Thymus (tissue), 11 donors: ENCODE measurements around the gene TSPAN31. TPM values are rescaled to one million over a fixed set of nuclear protein-coding genes. Genes with fewer than 3 reads are reported as not detected.
"Not testable (repeated sequence)": the region's sequence is repeated elsewhere in the genome, so short reads cannot be mapped to it uniquely, and the experiment has no call there.

Experiments used
- DNase-seq, 9 donors: peaks; one replicate each; pipeline ENCODE4 v3.0.0-alpha.2; 2013; ENCODE audit warnings: low spot score in 9 of 9, low read depth in 6 of 9, missing footprints in 1 of 9
- H3K27ac ChIP-seq, 2 donors: one replicate each; pipeline ENCODE4 v1.5.1; 2013; ENCODE audit warnings: control low read depth in 1 of 2, low read depth in 1 of 2, low read length in 1 of 2, mild to moderate bottlenecking in 1 of 2, moderate library complexity in 1 of 2
- H3K27me3 ChIP-seq, 2 donors: one replicate each; pipeline ENCODE4 v1.5.1; 2013; ENCODE audit warnings: low read length in 1 of 2; ENCODE audit not compliant: control insufficient read depth in 2 of 2, insufficient read depth in 1 of 2
- H3K36me3 ChIP-seq, 2 donors: one replicate each; pipeline ENCODE4 v1.5.1; 2013; ENCODE audit warnings: low read length in 1 of 2, mild to moderate bottlenecking in 1 of 2, moderate library complexity in 1 of 2; ENCODE audit not compliant: control insufficient read depth in 2 of 2, insufficient read depth in 2 of 2
- H3K4me1 ChIP-seq, 2 donors: one replicate each; pipeline ENCODE4 v1.5.1; 2013; ENCODE audit warnings: low read length in 2 of 2; ENCODE audit not compliant: control insufficient read depth in 2 of 2, insufficient read depth in 2 of 2
- H3K4me3 ChIP-seq, 2 donors: one replicate each; pipeline ENCODE4 v1.5.1; 2013; ENCODE audit warnings: low read length in 2 of 2, control low read depth in 1 of 2, mild to moderate bottlenecking in 1 of 2
- H3K9me3 ChIP-seq, 2 donors: one replicate each; pipeline ENCODE4 v1.5.1; 2013; ENCODE audit warnings: low read length in 1 of 2, mild to moderate bottlenecking in 1 of 2; ENCODE audit not compliant: control insufficient read depth in 2 of 2, insufficient read depth in 1 of 2
- WGBS: extraction: QIAGEN DNeasy Blood & Tissue Kit; methylation state at CpG from one replicate; pipeline ENCODE4 v1.1.7; 2013; 5-methylcytosine and 5-hydroxymethylcytosine counted together
- polyA plus RNA-seq: library from polyadenylated mRNA; stranded (reverse); fragments of 200-250 nt; gene quantifications from one replicate; pipeline ENCODE4 v1.2.3, GENCODE V29; 2013
- total RNA-seq: library from RNA; stranded (reverse); fragments of 120-200 nt; gene quantifications from one replicate; pipeline ENCODE4 v1.2.4, GENCODE V29; 2013
- donor health status: healthy.

The TSPAN31 gene
- total and polyA plus RNA-seq, 2 donors = 25.3 to 31.4 TPM

DNA sequence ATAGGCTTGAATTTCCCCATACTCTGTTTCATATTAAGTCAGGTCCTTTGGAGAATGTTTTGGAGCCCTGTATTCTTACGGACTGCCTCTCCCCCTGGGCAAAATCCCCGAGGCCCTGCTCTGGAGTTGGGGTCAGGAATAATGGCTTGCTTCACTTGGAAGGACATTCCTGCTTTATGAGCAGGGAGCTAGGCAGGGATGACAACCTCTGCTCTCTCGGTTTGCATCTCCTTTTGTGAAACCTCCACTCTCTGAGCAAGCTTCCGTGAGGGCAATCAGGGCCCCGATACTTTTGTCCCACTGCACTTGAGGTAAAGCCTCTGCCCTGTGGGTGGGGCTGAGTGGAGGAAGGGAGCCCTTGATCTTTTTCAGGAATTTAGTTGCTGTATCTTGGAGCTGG, 31.6 kb upstream of the TSPAN31 start:
- WGBS = 98% methylated on average over 5 of the region's 5 CpGs
- no peaks in the 10 kb centered on the region for H3K27me3 ChIP-seq
- H3K4me1 ChIP-seq = no peaks in the 10 kb centered on the region
- no peaks in the 10 kb centered on the region for H3K9me3 ChIP-seq
- H3K36me3 ChIP-seq = peaks cover 37 to 38% of the 10 kb centered on the region in 2 donors
- no peak overlapping the region for H3K4me3 ChIP-seq
- H3K27ac ChIP-seq = no peak overlapping the region
- DNase-seq = no peak

DNA sequence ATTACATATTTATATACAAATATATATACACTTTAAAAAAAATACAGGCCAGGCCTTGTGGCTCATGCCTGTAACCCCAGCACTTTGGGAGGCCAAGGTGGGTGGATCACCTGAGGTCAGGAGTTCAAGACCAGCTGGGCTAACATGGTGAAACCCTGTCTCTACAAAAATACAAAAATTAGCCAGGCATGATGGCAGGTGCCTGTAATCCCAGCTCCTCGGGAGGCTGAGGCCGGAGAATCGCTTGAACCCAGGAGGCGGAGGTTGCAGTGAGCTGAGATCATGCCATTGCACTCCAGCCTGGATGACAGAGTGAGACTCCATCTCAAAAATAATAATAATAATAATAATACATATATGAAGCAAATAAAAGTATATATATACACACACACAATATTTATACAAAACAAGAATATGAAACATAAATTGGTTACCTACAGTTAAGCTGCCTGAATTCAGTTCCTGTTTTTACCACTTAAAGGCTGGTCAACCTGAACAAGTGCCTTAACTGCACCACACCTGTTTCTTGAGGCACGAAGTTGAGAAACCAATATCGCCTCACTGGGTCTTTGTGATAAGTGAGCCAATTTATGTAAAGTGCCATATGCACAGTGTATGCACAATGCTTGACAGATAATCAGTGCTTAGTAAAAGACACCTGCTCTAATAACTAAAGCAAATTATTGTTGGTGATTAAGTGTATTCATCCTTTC, 29.6 kb upstream of the TSPAN31 start:
- peaks cover 56 to 57% of the 10 kb centered on the region in 2 donors for H3K36me3 ChIP-seq
- H3K27me3 ChIP-seq, H3K27ac ChIP-seq, H3K9me3 ChIP-seq, H3K4me1 ChIP-seq, H3K4me3 ChIP-seq, DNase-seq: not testable (repeated sequence)
- WGBS = 97% methylated on average over 6 of the region's 6 CpGs

GRCh38 chr12:57715786-57716185, 29.1 kb upstream of the TSPAN31 start:
- no peaks in the 10 kb centered on the region for H3K4me1 ChIP-seq
- no peak overlapping the region for H3K27ac ChIP-seq
- 96% methylated on average over 12 of the region's 12 CpGs for WGBS
- H3K27me3 ChIP-seq = no peaks in the 10 kb centered on the region
- H3K9me3 ChIP-seq = no peaks in the 10 kb centered on the region
- H3K4me3 ChIP-seq = no peak overlapping the region
- peaks cover 61 to 62% of the 10 kb centered on the region in 2 donors for H3K36me3 ChIP-seq
- no peak for DNase-seq

GRCh38 chr12:57716305-57716704, 28.5 kb upstream of the TSPAN31 start:
- Histone ChIP-seq H3K4me1 (no peaks in the 10 kb centered on the region), H3K27ac (no peak overlapping the region), H3K27me3 (no peaks in the 10 kb centered on the region), H3K36me3 (peaks cover 63 to 66% of the 10 kb centered on the region in 2 donors), H3K9me3 (no peaks in the 10 kb centered on the region), H3K4me3 (no peak overlapping the region)
- DNase-seq = no peak
- WGBS = 96% methylated on average over 4 of the region's 4 CpGs

DNA sequence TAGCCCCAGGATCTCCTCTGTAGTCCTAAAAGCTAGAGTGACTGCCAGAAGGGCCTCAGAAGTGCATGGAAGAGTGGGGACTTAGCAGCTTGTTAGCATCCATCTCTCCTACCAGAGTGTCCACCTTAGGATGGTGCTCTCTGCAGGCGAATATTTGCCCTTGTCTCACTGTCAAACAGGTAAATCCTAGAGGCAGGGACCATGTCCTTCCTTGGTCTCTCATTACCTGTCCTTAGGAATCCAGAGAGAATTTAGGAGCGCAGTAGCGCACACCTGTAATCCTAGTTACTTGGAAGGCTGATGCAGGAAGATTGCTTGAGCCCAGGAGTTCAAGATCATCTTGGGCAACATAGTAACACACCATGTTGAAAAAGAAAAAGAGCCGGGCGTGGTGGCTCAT, 27.7 kb upstream of the TSPAN31 start:
- WGBS = 98% methylated on average over 5 of the region's 5 CpGs
- no peak overlapping the region for H3K4me3 ChIP-seq

DNA sequence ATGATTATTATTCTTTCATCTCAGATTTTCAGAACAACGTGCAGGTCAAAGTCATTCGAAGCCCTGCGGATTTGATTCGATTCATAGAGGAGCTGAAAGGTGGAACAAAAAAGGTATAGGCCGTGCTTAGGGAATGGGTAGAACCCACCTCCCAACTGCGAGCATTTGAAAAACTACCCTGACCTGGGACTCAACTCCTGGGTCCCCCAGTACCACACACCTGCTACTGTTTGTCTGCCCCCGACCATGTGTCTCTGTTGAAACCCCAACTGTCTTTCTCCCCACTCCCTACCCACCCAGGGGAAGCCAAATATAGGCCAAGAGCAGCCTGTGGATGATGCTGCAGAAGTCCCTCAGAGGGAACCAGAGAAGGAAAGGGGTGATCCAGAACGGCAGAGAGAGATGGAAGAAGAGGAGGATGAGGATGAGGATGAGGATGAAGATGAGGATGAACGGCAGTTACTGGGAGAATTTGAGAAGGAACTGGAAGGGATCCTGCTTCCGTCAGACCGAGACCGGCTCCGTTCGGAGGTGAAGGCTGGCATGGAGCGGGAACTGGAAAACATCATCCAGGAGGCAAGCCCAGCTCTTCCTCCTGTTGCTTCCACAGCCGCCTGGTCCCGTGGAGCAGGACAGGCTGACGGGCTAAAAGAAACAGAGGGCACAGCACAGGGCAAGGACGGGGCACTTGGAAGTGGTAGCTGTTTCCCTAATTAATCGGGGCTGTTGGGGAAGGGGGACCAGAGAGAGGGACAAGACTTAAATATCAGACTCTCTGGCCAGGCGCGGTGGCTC, 26.8 kb upstream of the TSPAN31 start:
- H3K4me3 ChIP-seq = no peak overlapping the region
- H3K9me3 ChIP-seq = no peaks in the 10 kb centered on the region
- H3K27ac ChIP-seq = no peak overlapping the region
- no peak for DNase-seq
- no peaks in the 10 kb centered on the region for H3K4me1 ChIP-seq
- WGBS = 98% methylated on average over 22 of the region's 22 CpGs
- H3K36me3 ChIP-seq = peaks cover 68 to 69% of the 10 kb centered on the region in 2 donors
- H3K27me3 ChIP-seq = no peaks in the 10 kb centered on the region

More for the DNA sequence above, 27.7 kb upstream of the TSPAN31 start:
- no peaks in the 10 kb centered on the region for H3K27me3 ChIP-seq
- no peaks in the 10 kb centered on the region for H3K9me3 ChIP-seq
- no peak for DNase-seq
- H3K36me3 ChIP-seq = peaks cover 68 to 73% of the 10 kb centered on the region in 2 donors
- no peak overlapping the region for H3K27ac ChIP-seq
- H3K4me1 ChIP-seq = no peaks in the 10 kb centered on the region

DNA sequence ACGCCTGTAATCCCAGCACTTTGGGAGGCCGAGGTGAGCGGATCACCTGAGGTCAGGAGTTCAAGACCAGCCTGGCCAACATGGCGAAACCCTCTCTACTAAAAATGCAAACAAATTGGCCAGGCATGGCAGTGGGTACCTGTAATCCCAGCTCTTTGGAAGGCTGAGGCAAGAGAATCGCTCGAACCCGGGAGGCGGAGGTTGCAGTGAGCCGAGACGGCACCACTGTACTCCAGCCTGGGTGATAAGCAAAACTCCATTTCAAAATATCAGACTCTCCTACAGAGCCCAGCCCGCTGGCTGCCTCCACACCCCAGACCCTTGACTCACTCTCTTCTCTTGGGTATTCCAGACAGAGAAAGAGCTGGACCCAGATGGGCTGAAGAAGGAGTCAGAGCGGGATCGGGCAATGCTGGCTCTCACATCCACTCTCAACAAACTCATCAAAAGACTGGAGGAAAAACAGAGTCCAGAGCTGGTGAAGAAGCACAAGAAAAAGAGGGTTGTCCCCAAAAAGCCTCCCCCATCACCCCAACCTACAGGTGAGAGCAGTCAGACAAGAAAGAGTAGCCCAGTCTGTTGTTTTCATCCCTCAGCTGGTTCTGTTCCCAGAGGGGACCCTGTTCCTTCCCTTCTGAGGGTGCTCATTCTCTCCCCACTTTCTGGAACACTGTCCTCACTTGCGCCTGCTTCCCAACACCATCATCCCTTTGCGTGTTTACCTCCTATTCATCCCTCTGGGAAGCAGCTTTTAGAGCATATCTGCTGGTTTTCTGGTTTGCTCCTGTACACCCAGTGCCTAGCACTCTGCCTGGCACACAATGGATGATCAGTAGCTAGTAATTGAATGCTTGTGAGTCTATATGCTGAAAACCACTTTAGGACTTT, 26.0 kb upstream of the TSPAN31 start:
- Histone ChIP-seq H3K27me3 (no peaks in the 10 kb centered on the region), H3K4me1 (no peaks in the 10 kb centered on the region), H3K4me3 (no peak overlapping the region), H3K36me3 (peaks cover 68 to 69% of the 10 kb centered on the region in 2 donors), H3K27ac (no peak overlapping the region), H3K9me3 (no peaks in the 10 kb centered on the region)
- no peak for DNase-seq
- WGBS = 98% methylated on average over 15 of the region's 15 CpGs

GRCh38 chr12:57719777-57720605, 24.8 kb upstream of the TSPAN31 start:
- no peak overlapping the region for H3K4me3 ChIP-seq
- no peaks in the 10 kb centered on the region for H3K4me1 ChIP-seq
- H3K27me3 ChIP-seq = no peaks in the 10 kb centered on the region
- DNase-seq = no peak
- H3K27ac ChIP-seq = no peak overlapping the region
- 98% methylated on average over 20 of the region's 20 CpGs for WGBS
- no peaks in the 10 kb centered on the region for H3K9me3 ChIP-seq
- H3K36me3 ChIP-seq = peaks cover 62 to 63% of the 10 kb centered on the region in 2 donors
